Raji (cell line): Measurements from ENCODE around the gene DIPK1C.

ENCODE experiments used
- POLR2A ChIP-seq: IDR thresholded peaks from 2 replicates; pipeline ENCODE4 v1.6.1; 2011; ENCODE audit warnings: low read depth, low read length, control low read depth; ENCODE audit not compliant: insufficient read depth

The DIPK1C gene

DNA sequence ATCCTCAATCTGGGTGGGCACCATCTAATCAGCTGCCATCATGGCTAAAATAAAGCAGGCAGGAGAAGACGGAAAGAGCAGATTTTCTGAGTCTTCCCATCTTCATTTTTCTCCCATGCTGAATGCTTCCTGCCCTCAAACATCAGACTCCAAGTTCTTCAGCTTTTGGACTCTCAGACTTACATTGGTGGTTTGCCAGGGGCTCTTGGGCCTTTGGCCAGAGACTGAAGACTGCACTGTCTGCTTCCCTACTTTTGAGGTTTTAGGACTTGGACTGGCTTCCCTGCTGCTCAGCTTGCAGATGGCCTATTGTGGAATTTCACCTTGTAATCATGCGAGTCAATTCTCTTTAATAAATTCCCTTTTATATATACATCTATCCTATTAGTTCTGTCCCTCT is 36.6 kb downstream of the DIPK1C start:
- no peak for TF ChIP-seq POLR2A

DNA sequence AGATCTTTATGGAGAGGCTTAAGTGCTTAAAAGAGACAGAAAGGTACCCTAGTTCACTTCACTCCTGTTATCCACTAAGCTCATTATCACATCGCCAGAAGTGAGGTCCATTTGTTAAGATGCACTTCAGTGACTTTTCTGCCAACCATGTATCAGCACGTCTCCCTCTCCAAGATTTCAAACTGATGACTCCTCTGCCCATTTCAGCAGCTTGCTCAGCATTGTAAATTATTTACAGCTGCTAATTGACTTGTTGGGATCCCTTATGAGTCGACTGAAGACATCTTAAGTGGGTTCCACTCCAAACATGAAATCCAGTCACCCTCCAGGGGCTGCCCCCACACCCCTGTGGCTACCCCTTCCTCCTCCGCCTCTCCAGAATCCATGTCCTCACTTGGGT is 37.3 kb downstream of the DIPK1C start:
- TF ChIP-seq POLR2A, result no peak

GRCh38 chr18:74418023-74418422 is 39.1 kb downstream of the DIPK1C start:
- no peak for TF ChIP-seq POLR2A

DNA sequence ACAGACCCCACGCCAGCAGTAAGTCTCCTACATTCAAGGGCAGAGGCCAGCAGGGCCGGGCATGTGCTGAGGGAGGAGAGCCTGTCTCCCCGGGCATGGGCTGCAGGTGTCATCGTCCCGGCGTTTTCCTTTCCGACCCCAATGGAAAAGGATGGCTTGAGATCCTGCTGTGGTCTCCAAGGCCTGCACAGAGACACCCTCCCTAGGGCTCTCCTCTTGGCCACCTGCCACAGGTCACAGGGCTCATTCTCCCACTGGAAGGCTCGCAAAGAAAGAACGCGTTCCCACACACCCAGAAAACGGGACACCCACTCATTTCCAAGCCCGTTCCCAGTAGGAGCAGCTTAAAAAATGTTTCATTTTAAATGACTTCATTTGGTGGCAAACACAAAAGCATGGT is 41.0 kb downstream of the DIPK1C start:
- no peak for TF ChIP-seq POLR2A

DNA sequence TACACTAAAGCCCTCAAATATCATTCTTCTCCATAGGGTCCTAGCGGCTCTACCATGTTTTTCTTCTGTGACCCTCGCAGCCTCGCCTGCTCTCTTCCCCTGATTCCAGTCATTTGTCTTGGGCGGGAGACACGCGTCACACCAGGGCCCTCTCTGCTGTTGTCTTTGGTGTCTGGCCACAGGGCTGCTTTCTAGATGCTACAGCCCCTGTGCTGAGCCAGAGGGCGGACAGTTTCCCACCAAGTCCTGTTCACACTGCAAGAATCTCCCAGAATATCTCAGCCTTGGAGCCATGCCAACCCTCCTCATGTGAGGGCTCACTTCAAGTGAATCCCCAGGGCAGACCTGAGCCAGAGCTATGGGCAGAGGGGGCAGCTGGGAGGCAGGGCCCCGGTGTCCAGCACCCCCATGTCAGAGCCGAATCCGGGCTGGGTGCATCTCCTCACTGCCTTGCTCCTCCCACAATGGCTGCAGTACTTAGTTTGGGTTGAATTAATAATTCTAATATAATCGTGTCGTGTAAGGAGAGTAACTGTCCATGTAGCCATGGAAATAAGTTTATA is 42.1 kb downstream of the DIPK1C start:
- TF ChIP-seq POLR2A, result no peak

DNA sequence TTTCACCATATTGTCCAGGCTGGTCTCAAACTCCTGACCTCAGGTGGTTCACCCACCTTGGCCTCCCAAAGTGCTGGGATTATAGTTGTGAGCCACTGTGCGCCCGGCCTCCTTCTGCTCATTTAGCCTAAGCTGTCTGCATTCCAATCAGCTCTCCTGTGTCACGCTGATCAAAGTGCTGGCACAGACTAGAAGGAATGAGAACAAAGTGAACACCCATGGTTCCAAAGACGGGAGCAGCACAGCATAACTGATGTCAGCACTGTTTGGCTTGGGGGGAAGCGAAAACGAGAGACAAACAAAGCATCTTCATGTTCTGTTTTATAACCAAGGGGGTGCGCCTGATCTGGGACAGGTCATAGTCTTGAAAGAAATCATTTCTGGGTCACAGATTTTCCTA is 43.3 kb downstream of the DIPK1C start:
- no peak for TF ChIP-seq POLR2A

DNA sequence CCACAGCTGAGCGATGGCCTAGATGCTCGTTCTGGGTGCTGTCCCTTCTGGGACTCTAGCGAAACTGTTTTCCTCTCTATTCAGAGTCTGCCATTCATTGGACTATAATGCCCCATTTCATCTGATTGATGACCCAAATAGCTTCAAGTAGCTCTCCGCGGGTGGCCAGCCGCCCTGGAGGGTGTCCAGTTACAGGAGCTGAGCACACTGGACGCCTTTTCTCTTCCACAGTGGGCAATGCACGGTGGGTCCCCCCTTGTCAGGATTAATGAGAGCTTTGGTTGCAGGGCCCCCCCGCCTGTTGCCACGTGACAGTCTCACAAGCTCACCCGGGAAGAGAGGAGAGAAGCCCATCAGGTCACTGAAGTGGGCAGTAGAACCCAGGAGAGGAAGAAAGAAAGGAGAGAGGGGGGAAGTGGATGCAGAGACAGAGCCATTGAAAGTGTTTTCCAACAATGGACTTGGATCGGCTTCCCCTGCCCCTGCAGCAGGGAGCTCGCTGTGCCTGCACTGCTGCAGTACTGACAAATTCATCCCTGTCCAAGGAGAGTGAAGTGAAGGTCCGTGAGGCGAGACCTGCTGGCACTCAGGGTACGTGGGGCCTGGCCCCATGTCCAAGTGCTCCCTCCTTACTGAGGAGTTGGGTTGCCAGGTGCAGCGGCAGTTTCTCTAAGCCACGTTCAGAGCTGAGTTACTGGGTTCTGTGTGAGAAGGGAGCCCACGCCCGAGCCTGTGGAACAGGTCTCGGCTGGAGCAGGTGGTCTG is 44.8 kb downstream of the DIPK1C start:
- no peak for TF ChIP-seq POLR2A

- TF ChIP-seq POLR2A, result no peak
Observed at GRCh38 chr18:74411475-74411874, 45.6 kb downstream of the DIPK1C start.

GRCh38 chr18:74410441-74410992 is 46.6 kb downstream of the DIPK1C start:
- TF ChIP-seq POLR2A, result no peak

- TF ChIP-seq POLR2A, result no peak
Observed at GRCh38 chr18:74407888-74408287, 49.2 kb downstream of the DIPK1C start.

- no peak for TF ChIP-seq POLR2A
Observed at GRCh38 chr18:74402806-74403433, 54.2 kb downstream of the DIPK1C start.

GRCh38 chr18:74400813-74401212 is 56.3 kb downstream of the DIPK1C start:
- TF ChIP-seq POLR2A, result no peak

DNA sequence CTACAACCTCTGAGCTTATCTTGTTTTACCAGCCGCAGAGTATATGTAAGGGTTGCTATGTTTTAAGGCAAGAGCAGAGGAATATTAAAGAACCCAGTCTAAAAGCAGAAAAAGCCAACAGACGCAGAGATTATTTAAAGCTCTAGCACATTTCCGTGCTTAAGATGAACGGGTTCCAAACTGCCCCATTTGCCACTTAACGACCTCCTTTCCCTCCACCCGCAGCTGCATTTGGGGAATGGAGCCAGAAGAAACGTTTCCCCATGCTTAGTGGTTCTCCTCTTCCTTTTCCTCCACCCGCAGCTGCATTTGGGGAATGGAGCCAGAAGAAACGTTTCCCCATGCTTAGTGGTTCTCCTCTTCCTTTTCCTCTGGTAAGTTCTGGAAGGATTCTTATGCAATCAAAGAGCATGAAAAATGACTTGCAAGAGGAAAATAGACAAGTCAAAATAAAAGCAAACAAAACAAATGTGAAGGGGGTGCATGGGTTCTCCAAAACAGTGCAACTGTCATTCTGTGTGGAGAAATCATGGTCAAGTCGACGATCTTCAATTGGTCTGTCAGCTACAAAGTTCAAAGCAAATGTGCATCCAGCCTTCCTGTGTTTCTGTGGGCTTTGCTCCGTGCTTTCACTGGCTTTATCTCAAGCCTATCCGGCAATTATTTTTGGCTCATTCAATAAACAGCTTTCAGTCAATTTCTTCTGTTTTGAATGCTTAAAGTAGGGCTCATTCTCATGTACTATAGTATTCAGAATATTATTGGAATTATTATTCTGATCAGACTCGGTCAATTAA is 57.8 kb downstream of the DIPK1C start:
- no peak for TF ChIP-seq POLR2A

GRCh38 chr18:74397572-74397971 is 59.5 kb downstream of the DIPK1C start:
- TF ChIP-seq POLR2A, result no peak

GRCh38 chr18:74396171-74397169 is 60.6 kb downstream of the DIPK1C start:
- no peak for TF ChIP-seq POLR2A
